H1 (cell line): ENCODE results near the gene C3orf20. TPM values are rescaled to one million over a fixed set of nuclear protein-coding genes. Genes with fewer than 3 reads are reported as not detected.

ENCODE experiments used
- CTCF ChIA-PET: fragments of 300-600 bp; sonication (Branson Sonifier 250); formaldehyde crosslinking; loops from one replicate; lab custom pipeline; 2021; ENCODE audit not compliant: partially characterized antibody; lab: Charles Lee
- POLR2A ChIA-PET: fragments of 300-600 bp; sonication (Branson Sonifier 250); formaldehyde crosslinking; loops from one replicate; lab custom pipeline; 2021; ENCODE audit warnings: inconsistent platforms; ENCODE audit not compliant: partially characterized antibody; lab: Charles Lee
- DNase-seq, 2 experiments: peaks; one replicate each; pipeline versions ENCODE4 v3.0.0 to v3.0.0-alpha.2; 2010 to 2022; ENCODE audit warnings: low spot score in 2 of 2, low read depth in 1 of 2, mixed read lengths in 1 of 2
- FAIRE-seq: peaks from 2 replicates; lab custom pipeline; 2011; peaks lifted over from hg19 to GRCh38; lab: Jason Lieb, UNC
- H2AFZ ChIP-seq: 2 replicates; pipeline ENCODE4 v1.8.1; 2012; ENCODE audit warnings: low read length, inconsistent platforms
- H2AK5ac ChIP-seq: 2 replicates; pipeline ENCODE4 v1.6.1; 2013; ENCODE audit warnings: low read depth, low read length
- H2BK120ac ChIP-seq: replicated peaks from 2 replicates; pipeline ENCODE3; 2013; ENCODE audit warnings: low read depth, low read length, inconsistent platforms
- H2BK12ac ChIP-seq: 2 replicates; pipeline ENCODE4 v1.6.1; 2013; ENCODE audit warnings: low read depth, low read length
- H2BK15ac ChIP-seq: 2 replicates; pipeline ENCODE4 v1.6.1; 2013; ENCODE audit warnings: low read length
- H2BK20ac ChIP-seq: 2 replicates; pipeline ENCODE4 v1.6.1; 2013; ENCODE audit warnings: low read length
- H2BK5ac ChIP-seq: 2 replicates; pipeline ENCODE4 v1.6.1; 2013; ENCODE audit warnings: low read depth, low read length
- H3K14ac ChIP-seq: 2 replicates; pipeline ENCODE4 v1.6.1; 2013; ENCODE audit warnings: inconsistent platforms; ENCODE audit not compliant: insufficient read length
- H3K18ac ChIP-seq: 2 replicates; pipeline ENCODE4 v1.6.1; 2013; ENCODE audit warnings: low read length; ENCODE audit errors: extremely low read depth
- H3K23ac ChIP-seq: 2 replicates; pipeline ENCODE4 v1.6.1; 2013; ENCODE audit warnings: inconsistent platforms; ENCODE audit not compliant: insufficient read length
- H3K23me2 ChIP-seq: 2 replicates; pipeline ENCODE4 v1.6.1; 2013; ENCODE audit warnings: low read depth, low read length
- H3K27ac ChIP-seq: 2 replicates; pipeline ENCODE4 v1.6.1; 2011; ENCODE audit warnings: low read depth, low read length, inconsistent platforms
- H3K27me3 ChIP-seq, 4 experiments: replicated peaks in 1 of 4; 1 replicate in 1 of 4; 2 replicates in 3 of 4; pipeline versions ENCODE4 v1.6.1 to v1.8.1; 2011 to 2013; ENCODE audit warnings: low read length in 3 of 4, mild to moderate bottlenecking in 3 of 4, inconsistent platforms in 2 of 4, mixed read lengths in 2 of 4, moderate library complexity in 1 of 4; ENCODE audit not compliant: control insufficient read depth in 3 of 4, insufficient read depth in 3 of 4; ENCODE audit errors: extremely low read depth in 1 of 4
- H3K36me3 ChIP-seq, 4 experiments: 2 replicates each; pipeline versions ENCODE4 v1.6.1 to v1.8.1; 2011 to 2013; ENCODE audit warnings: mild to moderate bottlenecking in 4 of 4, low read length in 3 of 4, moderate library complexity in 2 of 4, control low read depth in 1 of 4, inconsistent platforms in 1 of 4; ENCODE audit not compliant: insufficient read depth in 4 of 4, control insufficient read depth in 2 of 4
- H3K4ac ChIP-seq: replicated peaks from 2 replicates; pipeline ENCODE3; 2013; ENCODE audit warnings: low read length, low read depth, mixed read lengths, inconsistent platforms; ENCODE audit not compliant: insufficient read length
- H3K4me1 ChIP-seq, 4 experiments: replicated peaks in 1 of 4; 1 replicate in 1 of 4; 2 replicates in 3 of 4; pipeline versions ENCODE4 v1.6.1 to v1.8.1; 2011 to 2013; ENCODE audit warnings: low read length in 3 of 4, inconsistent platforms in 2 of 4, mixed read lengths in 1 of 4; ENCODE audit not compliant: insufficient read depth in 4 of 4, control insufficient read depth in 3 of 4
- H3K4me2 ChIP-seq, 2 experiments: 2 replicates each; pipeline versions ENCODE4 v1.6.1 to v1.8.1; 2011 to 2013; ENCODE audit warnings: low read depth in 2 of 2, low read length in 2 of 2, control low read depth in 1 of 2, inconsistent platforms in 1 of 2, mild to moderate bottlenecking in 1 of 2; ENCODE audit not compliant: insufficient read depth in 1 of 2
- H3K4me3 ChIP-seq, 4 experiments: fragments of 200-600, 300-600 bp in 1 of 4; sonication (generic), shearing (Covaris generic), sonication (Bioruptor Twin) in 1 of 4; 2 replicates each; pipeline versions ENCODE4 v1.5.1 to v1.8.1; 2011 to 2016; ENCODE audit warnings: low read length in 4 of 4, low read depth in 3 of 4, control low read depth in 2 of 4, inconsistent platforms in 2 of 4, mild to moderate bottlenecking in 2 of 4, mixed read lengths in 1 of 4, moderate library complexity in 1 of 4; ENCODE audit not compliant: insufficient read depth in 2 of 4; ENCODE audit errors: extremely low read depth in 1 of 4
- H3K56ac ChIP-seq: replicated peaks from 2 replicates; pipeline ENCODE3; 2013; ENCODE audit warnings: low read depth, mild to moderate bottlenecking, mixed read lengths, low read length, inconsistent platforms; ENCODE audit not compliant: insufficient read length
- H3K79me1 ChIP-seq: 2 replicates; pipeline ENCODE4 v1.6.1; 2013; ENCODE audit warnings: low read depth, low read length, control low read depth
- H3K79me2 ChIP-seq, 2 experiments: 2 replicates each; pipeline versions ENCODE4 v1.6.1 to v1.8.1; 2012 to 2013; ENCODE audit warnings: low read length in 2 of 2, mild to moderate bottlenecking in 2 of 2, inconsistent platforms in 1 of 2; ENCODE audit not compliant: insufficient read depth in 2 of 2, control insufficient read depth in 1 of 2
- H3K9ac ChIP-seq, 4 experiments: replicated peaks in 1 of 4; 1 replicate in 1 of 4; 2 replicates in 3 of 4; pipeline versions ENCODE4 v1.6.1 to v1.8.1; 2011 to 2013; ENCODE audit warnings: low read depth in 3 of 4, low read length in 3 of 4, control low read depth in 2 of 4, mild to moderate bottlenecking in 2 of 4, moderate library complexity in 2 of 4, inconsistent platforms in 1 of 4; ENCODE audit errors: extremely low read depth in 1 of 4
- H3K9me3 ChIP-seq, 2 experiments: 2 replicates each; pipeline versions ENCODE4 v1.6.1 to v1.8.1; 2012 to 2013; ENCODE audit warnings: mild to moderate bottlenecking in 2 of 2, moderate library complexity in 2 of 2, control low read depth in 1 of 2, inconsistent platforms in 1 of 2, low read depth in 1 of 2, low read length in 1 of 2, mixed read lengths in 1 of 2; ENCODE audit not compliant: insufficient read depth in 2 of 2
- H4K20me1 ChIP-seq, 2 experiments: replicated peaks in 1 of 2; 2 replicates each; pipeline versions ENCODE3 to v1.8.1; 2011 to 2013; ENCODE audit warnings: inconsistent platforms in 2 of 2, low read length in 2 of 2, mild to moderate bottlenecking in 1 of 2; ENCODE audit not compliant: insufficient read depth in 2 of 2, control insufficient read depth in 1 of 2
- H4K5ac ChIP-seq: 2 replicates; pipeline ENCODE4 v1.6.1; 2013; ENCODE audit warnings: low read length, low read depth, mixed read lengths, inconsistent platforms; ENCODE audit not compliant: insufficient read length
- H4K8ac ChIP-seq: 2 replicates; pipeline ENCODE4 v1.8.0; 2013; ENCODE audit warnings: mild to moderate bottlenecking, moderate library complexity, low read length, inconsistent platforms; ENCODE audit not compliant: insufficient read depth; ENCODE audit errors: extremely low read depth
- H4K91ac ChIP-seq: replicated peaks from 2 replicates; pipeline ENCODE3; 2013; ENCODE audit warnings: low read length, mixed read lengths, inconsistent platforms; ENCODE audit not compliant: insufficient read length
- CHD1 ChIP-seq: IDR thresholded peaks from 2 replicates; pipeline ENCODE4 v1.6.1; 2012; ENCODE audit warnings: low read depth, low read length, improper control_type of control experiment
- SIX5 ChIP-seq: IDR thresholded peaks from 2 replicates; pipeline ENCODE4 v1.6.1; 2011; ENCODE audit warnings: mild to moderate bottlenecking, low read depth, low read length
- SP4 ChIP-seq: IDR thresholded peaks from 2 replicates; pipeline ENCODE4 v1.6.1; 2012; ENCODE audit warnings: low read length, inconsistent platforms
- SRF ChIP-seq: IDR thresholded peaks from 2 replicates; pipeline ENCODE4 v1.6.1; 2011; ENCODE audit warnings: mild to moderate bottlenecking, low read depth, low read length, moderate library complexity
- TAF1 ChIP-seq: IDR thresholded peaks from 2 replicates; pipeline ENCODE4 v1.6.1; 2011; ENCODE audit warnings: mild to moderate bottlenecking, low read depth, low read length
- TAF7 ChIP-seq: optimal IDR thresholded peaks from 2 replicates; pipeline ENCODE3; 2011; ENCODE audit warnings: low read depth, mild to moderate bottlenecking, inconsistent platforms, low read length, moderate library complexity, borderline replicate concordance
- TEAD4 ChIP-seq: IDR thresholded peaks from 2 replicates; pipeline ENCODE4 v1.6.1; 2012; ENCODE audit warnings: low read depth, low read length, inconsistent platforms, mixed read lengths
- WGBS, 2 experiments: shearing (Covaris generic) in 1 of 2; methylation state at CpG; one replicate each; pipeline versions ENCODE4 v1.1.6 to v1.1.7; 2013 to 2015; ENCODE audit warnings: low lambda C conversion rate in 2 of 2, mixed read lengths in 2 of 2, inconsistent platforms in 1 of 2, low coverage in 1 of 2, missing lambda C conversion rate in 1 of 2; ENCODE audit not compliant: insufficient replicate concordance in 2 of 2, insufficient coverage in 1 of 2, insufficient read length in 1 of 2; ENCODE audit errors: extremely low coverage in 1 of 2, missing lambda C conversion rate in 1 of 2; 5-methylcytosine and 5-hydroxymethylcytosine counted together
- polyA plus RNA-seq, 7 experiments: library from polyadenylated mRNA; depleted of rRNA in 3 of 7; stranded (reverse) in 5 of 7; unstranded in 2 of 7; fragments of >200 nt in 5 of 7; fragments of 200-250 nt in 2 of 7; gene quantifications; 1 replicate in 5 of 7; 2 replicates in 1 of 7; 4 replicates in 1 of 7; pipeline versions ENCODE4 v1.2.1 to v1.2.3, GENCODE V29; 2011 to 2013; ENCODE audit warnings: missing spikeins in 2 of 7, mixed read lengths in 2 of 7
- total RNA-seq: library from RNA; stranded (reverse); fragmentation: NEBNext Ultra II Directional; extraction: Animal tissue kit (Norgen Biotek cat#: 25700); gene quantifications from 2 replicates; pipeline ENCODE4 v1.2.1, GENCODE V29; 2021

Gene C3orf20
- total and polyA plus RNA-seq, 2 of the 8 experiments (the other 6 are each of a cell fraction or from before 2014, with no cell fraction given), result not detected

DNA sequence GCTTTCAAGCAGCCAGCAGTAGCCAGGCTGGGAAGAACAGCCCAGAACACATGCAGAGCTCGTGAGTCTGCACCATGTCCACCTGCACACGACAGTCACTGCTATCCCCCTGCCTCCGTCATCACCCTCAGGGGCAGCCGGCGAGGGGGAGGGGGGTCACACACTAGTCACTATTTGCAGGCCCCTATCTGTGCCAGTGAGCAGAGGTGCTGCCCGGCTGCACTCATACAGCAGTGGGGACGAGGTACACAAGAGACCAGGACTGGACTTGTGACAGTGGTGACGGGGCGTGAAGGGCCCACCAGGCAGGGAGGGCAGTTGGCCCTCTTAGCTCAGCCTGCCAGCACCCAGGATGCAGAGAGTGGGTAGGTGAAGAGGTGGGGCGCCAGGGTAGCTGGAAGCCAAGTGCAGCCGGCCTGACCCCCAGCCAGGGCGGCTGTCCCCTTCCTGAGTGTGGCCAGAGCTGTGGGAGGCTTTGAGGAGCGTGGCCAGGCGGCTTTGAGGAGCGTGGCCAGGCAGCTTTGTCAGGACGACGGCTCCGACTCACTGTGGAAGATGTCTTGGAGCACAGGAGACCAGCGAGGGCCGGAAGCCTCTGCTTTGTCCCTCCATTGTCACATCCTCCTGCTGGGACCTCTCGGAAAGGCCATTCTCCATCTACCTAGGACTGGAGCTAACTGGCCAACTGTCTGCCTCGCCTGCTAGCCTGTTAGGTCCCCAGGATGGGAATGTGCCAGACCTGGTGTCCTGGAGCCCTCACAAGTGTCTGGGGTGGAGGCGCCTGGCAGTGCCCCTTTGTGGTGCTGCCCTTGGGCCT, 91.7 kb downstream of the C3orf20 start:
- FAIRE-seq, result no peak

More for the DNA sequence above, 91.7 kb downstream of the C3orf20 start:
- Histone ChIP-seq H3K23ac (no peak overlapping the region), H3K23me2 (no peaks in the 10 kb centered on the region), H4K5ac (no peak overlapping the region), H2BK12ac (no peak overlapping the region), H2AK5ac (no peak overlapping the region), H3K4ac (no peak overlapping the region), H3K79me2 (no peaks in the 10 kb centered on the region), H2BK20ac (no peak overlapping the region), H2BK15ac (no peak overlapping the region), H3K4me2 (no peak overlapping the region), H4K8ac (no peak overlapping the region), H3K79me1 (no peaks in the 10 kb centered on the region), H3K18ac (no peak overlapping the region), H4K20me1 (no peaks in the 10 kb centered on the region), H2AFZ (no peak overlapping the region), H4K91ac (no peak overlapping the region), H3K9me3 (no peaks in the 10 kb centered on the region), H2BK5ac (no peak overlapping the region), H3K36me3 (no peaks in the 10 kb centered on the region), H3K4me3 (no peak overlapping the region), H3K9ac (no peak overlapping the region), H3K27ac (no peak overlapping the region; the same call in 1 of the 2 replicates), H2BK120ac (no peak overlapping the region), H3K27me3 (no peaks in the 10 kb centered on the region), H3K56ac (no peak overlapping the region), H3K14ac (no peak overlapping the region), H3K4me1 (no peaks in the 10 kb centered on the region)
- ChIA-PET POLR2A (no interaction called here), CTCF (interaction anchor here (0.6 to 2.0 kb wide), 10 partner anchors 10 to 507 kb away, joined by 3 to 20 read pairs (median 4); no protein-coding TSS in a partner anchor)
- DNase-seq, result peak in 1 of 2 experiments; percentile 39
- WGBS, 2 experiments, result 84% methylated on average over 23 of the region's 23 CpGs; no CpG with 5 or more reads in 1 of the 2 experiments
- TF ChIP-seq TAF1, result no peak
- TF ChIP-seq SRF, result no peak
- TF ChIP-seq TAF7, result no peak
- TF ChIP-seq TEAD4, result no peak
- no peak for TF ChIP-seq CHD1
- no peak for TF ChIP-seq SP4
- no peak for TF ChIP-seq SIX5
